ENCODE data around the gene LMLN.

GRCh38 chr3:197949778-197950676 is 10.0 kb upstream of the LMLN start, which contains the start of gene RPL35A:
- TF ChIP-seq POLR2A (IDR thresholded peaks at IDR 0.05) (peak in 2 of 3 donors; percentile 88 to 91), CTCF (IDR thresholded peaks at IDR 0.05) (peak in 1 of 7 experiments; percentile 13)

All from body of pancreas (tissue), 4 donors.